H1 (cell line): ENCODE results near the gene SBF1. TPM values are rescaled to one million over a fixed set of nuclear protein-coding genes. Genes with fewer than 3 reads are reported as not detected.

Experiments
- CTCF ChIA-PET: fragments of 300-600 bp; sonication (Branson Sonifier 250); formaldehyde crosslinking; loops from one replicate; lab custom pipeline; 2021; ENCODE audit not compliant: partially characterized antibody; lab: Charles Lee
- POLR2A ChIA-PET: fragments of 300-600 bp; sonication (Branson Sonifier 250); formaldehyde crosslinking; loops from one replicate; lab custom pipeline; 2021; ENCODE audit warnings: inconsistent platforms; ENCODE audit not compliant: partially characterized antibody; lab: Charles Lee
- DNase-seq, 2 experiments: peaks; one replicate each; pipeline versions ENCODE4 v3.0.0 to v3.0.0-alpha.2; 2010 to 2022; ENCODE audit warnings: low spot score in 2 of 2, low read depth in 1 of 2, mixed read lengths in 1 of 2
- FAIRE-seq: peaks from 2 replicates; lab custom pipeline; 2011; peaks lifted over from hg19 to GRCh38; lab: Jason Lieb, UNC
- H2AFZ ChIP-seq: 2 replicates; pipeline ENCODE4 v1.8.1; 2012; ENCODE audit warnings: low read length, inconsistent platforms
- H2AK5ac ChIP-seq: 2 replicates; pipeline ENCODE4 v1.6.1; 2013; ENCODE audit warnings: low read depth, low read length
- H2BK120ac ChIP-seq: replicated peaks from 2 replicates; pipeline ENCODE3; 2013; ENCODE audit warnings: low read depth, low read length, inconsistent platforms
- H2BK12ac ChIP-seq: 2 replicates; pipeline ENCODE4 v1.6.1; 2013; ENCODE audit warnings: low read depth, low read length
- H2BK15ac ChIP-seq: 2 replicates; pipeline ENCODE4 v1.6.1; 2013; ENCODE audit warnings: low read length
- H2BK20ac ChIP-seq: 2 replicates; pipeline ENCODE4 v1.6.1; 2013; ENCODE audit warnings: low read length
- H2BK5ac ChIP-seq: 2 replicates; pipeline ENCODE4 v1.6.1; 2013; ENCODE audit warnings: low read depth, low read length
- H3K14ac ChIP-seq: 2 replicates; pipeline ENCODE4 v1.6.1; 2013; ENCODE audit warnings: inconsistent platforms; ENCODE audit not compliant: insufficient read length
- H3K18ac ChIP-seq: 2 replicates; pipeline ENCODE4 v1.6.1; 2013; ENCODE audit warnings: low read length; ENCODE audit errors: extremely low read depth
- H3K23ac ChIP-seq: 2 replicates; pipeline ENCODE4 v1.6.1; 2013; ENCODE audit warnings: inconsistent platforms; ENCODE audit not compliant: insufficient read length
- H3K23me2 ChIP-seq: 2 replicates; pipeline ENCODE4 v1.6.1; 2013; ENCODE audit warnings: low read depth, low read length
- H3K27ac ChIP-seq: 2 replicates; pipeline ENCODE4 v1.6.1; 2011; ENCODE audit warnings: low read depth, low read length, inconsistent platforms
- H3K27me3 ChIP-seq, 4 experiments: replicated peaks in 1 of 4; 1 replicate in 1 of 4; 2 replicates in 3 of 4; pipeline versions ENCODE4 v1.6.1 to v1.8.1; 2011 to 2013; ENCODE audit warnings: low read length in 3 of 4, mild to moderate bottlenecking in 3 of 4, inconsistent platforms in 2 of 4, mixed read lengths in 2 of 4, moderate library complexity in 1 of 4; ENCODE audit not compliant: control insufficient read depth in 3 of 4, insufficient read depth in 3 of 4; ENCODE audit errors: extremely low read depth in 1 of 4
- H3K36me3 ChIP-seq, 4 experiments: 2 replicates each; pipeline versions ENCODE4 v1.6.1 to v1.8.1; 2011 to 2013; ENCODE audit warnings: mild to moderate bottlenecking in 4 of 4, low read length in 3 of 4, moderate library complexity in 2 of 4, control low read depth in 1 of 4, inconsistent platforms in 1 of 4; ENCODE audit not compliant: insufficient read depth in 4 of 4, control insufficient read depth in 2 of 4
- H3K4ac ChIP-seq: replicated peaks from 2 replicates; pipeline ENCODE3; 2013; ENCODE audit warnings: low read length, low read depth, mixed read lengths, inconsistent platforms; ENCODE audit not compliant: insufficient read length
- H3K4me1 ChIP-seq, 4 experiments: replicated peaks in 1 of 4; 1 replicate in 1 of 4; 2 replicates in 3 of 4; pipeline versions ENCODE4 v1.6.1 to v1.8.1; 2011 to 2013; ENCODE audit warnings: low read length in 3 of 4, inconsistent platforms in 2 of 4, mixed read lengths in 1 of 4; ENCODE audit not compliant: insufficient read depth in 4 of 4, control insufficient read depth in 3 of 4
- H3K4me2 ChIP-seq, 2 experiments: 2 replicates each; pipeline versions ENCODE4 v1.6.1 to v1.8.1; 2011 to 2013; ENCODE audit warnings: low read depth in 2 of 2, low read length in 2 of 2, control low read depth in 1 of 2, inconsistent platforms in 1 of 2, mild to moderate bottlenecking in 1 of 2; ENCODE audit not compliant: insufficient read depth in 1 of 2
- H3K4me3 ChIP-seq, 4 experiments: fragments of 200-600, 300-600 bp in 1 of 4; sonication (generic), shearing (Covaris generic), sonication (Bioruptor Twin) in 1 of 4; 2 replicates each; pipeline versions ENCODE4 v1.5.1 to v1.8.1; 2011 to 2016; ENCODE audit warnings: low read length in 4 of 4, low read depth in 3 of 4, control low read depth in 2 of 4, inconsistent platforms in 2 of 4, mild to moderate bottlenecking in 2 of 4, mixed read lengths in 1 of 4, moderate library complexity in 1 of 4; ENCODE audit not compliant: insufficient read depth in 2 of 4; ENCODE audit errors: extremely low read depth in 1 of 4
- H3K56ac ChIP-seq: replicated peaks from 2 replicates; pipeline ENCODE3; 2013; ENCODE audit warnings: low read depth, mild to moderate bottlenecking, mixed read lengths, low read length, inconsistent platforms; ENCODE audit not compliant: insufficient read length
- H3K79me1 ChIP-seq: 2 replicates; pipeline ENCODE4 v1.6.1; 2013; ENCODE audit warnings: low read depth, low read length, control low read depth
- H3K79me2 ChIP-seq, 2 experiments: 2 replicates each; pipeline versions ENCODE4 v1.6.1 to v1.8.1; 2012 to 2013; ENCODE audit warnings: low read length in 2 of 2, mild to moderate bottlenecking in 2 of 2, inconsistent platforms in 1 of 2; ENCODE audit not compliant: insufficient read depth in 2 of 2, control insufficient read depth in 1 of 2
- H3K9ac ChIP-seq, 4 experiments: replicated peaks in 1 of 4; 1 replicate in 1 of 4; 2 replicates in 3 of 4; pipeline versions ENCODE4 v1.6.1 to v1.8.1; 2011 to 2013; ENCODE audit warnings: low read depth in 3 of 4, low read length in 3 of 4, control low read depth in 2 of 4, mild to moderate bottlenecking in 2 of 4, moderate library complexity in 2 of 4, inconsistent platforms in 1 of 4; ENCODE audit errors: extremely low read depth in 1 of 4
- H3K9me3 ChIP-seq, 2 experiments: 2 replicates each; pipeline versions ENCODE4 v1.6.1 to v1.8.1; 2012 to 2013; ENCODE audit warnings: mild to moderate bottlenecking in 2 of 2, moderate library complexity in 2 of 2, control low read depth in 1 of 2, inconsistent platforms in 1 of 2, low read depth in 1 of 2, low read length in 1 of 2, mixed read lengths in 1 of 2; ENCODE audit not compliant: insufficient read depth in 2 of 2
- H4K20me1 ChIP-seq, 2 experiments: replicated peaks in 1 of 2; 2 replicates each; pipeline versions ENCODE3 to v1.8.1; 2011 to 2013; ENCODE audit warnings: inconsistent platforms in 2 of 2, low read length in 2 of 2, mild to moderate bottlenecking in 1 of 2; ENCODE audit not compliant: insufficient read depth in 2 of 2, control insufficient read depth in 1 of 2
- H4K5ac ChIP-seq: 2 replicates; pipeline ENCODE4 v1.6.1; 2013; ENCODE audit warnings: low read length, low read depth, mixed read lengths, inconsistent platforms; ENCODE audit not compliant: insufficient read length
- H4K8ac ChIP-seq: 2 replicates; pipeline ENCODE4 v1.8.0; 2013; ENCODE audit warnings: mild to moderate bottlenecking, moderate library complexity, low read length, inconsistent platforms; ENCODE audit not compliant: insufficient read depth; ENCODE audit errors: extremely low read depth
- H4K91ac ChIP-seq: replicated peaks from 2 replicates; pipeline ENCODE3; 2013; ENCODE audit warnings: low read length, mixed read lengths, inconsistent platforms; ENCODE audit not compliant: insufficient read length
- CREB1 ChIP-seq: IDR thresholded peaks from 2 replicates; pipeline ENCODE4 v1.6.1; 2012; ENCODE audit warnings: inconsistent platforms
- CTBP2 ChIP-seq: IDR thresholded peaks from 2 replicates; pipeline ENCODE4 v1.7.0; 2011; ENCODE audit warnings: borderline replicate concordance, mild to moderate bottlenecking, moderate library complexity, mixed read lengths, low read length; ENCODE audit not compliant: insufficient read depth, insufficient read length
- GABPA ChIP-seq: IDR thresholded peaks from 2 replicates; pipeline ENCODE4 v1.6.1; 2011; ENCODE audit warnings: mild to moderate bottlenecking, low read length, moderate library complexity, borderline replicate concordance; ENCODE audit not compliant: insufficient read depth
- HDAC2 ChIP-seq, 2 experiments: fragments of 300-600 bp in 1 of 2; sonication (generic) in 1 of 2; IDR thresholded peaks; 2 replicates each; pipeline ENCODE4 v1.6.1; 2011 to 2012; ENCODE audit warnings: low read depth in 2 of 2, low read length in 2 of 2, mild to moderate bottlenecking in 2 of 2, moderate library complexity in 2 of 2, borderline replicate concordance in 1 of 2, inconsistent platforms in 1 of 2
- JUND ChIP-seq: IDR thresholded peaks from 2 replicates; pipeline ENCODE4 v1.6.1; 2011; ENCODE audit warnings: mild to moderate bottlenecking, improper control_type of control experiment, low read length
- SIN3A ChIP-seq, 2 experiments: IDR thresholded peaks in 1 of 2; conservative IDR thresholded peaks in 1 of 2; 2 replicates each; pipeline ENCODE4 v1.6.1; 2011 to 2012; ENCODE audit warnings: low read length in 2 of 2, improper control_type of control experiment in 1 of 2, low read depth in 1 of 2, mild to moderate bottlenecking in 1 of 2
- TAF7 ChIP-seq: optimal IDR thresholded peaks from 2 replicates; pipeline ENCODE3; 2011; ENCODE audit warnings: low read depth, mild to moderate bottlenecking, inconsistent platforms, low read length, moderate library complexity, borderline replicate concordance
- WGBS, 2 experiments: shearing (Covaris generic) in 1 of 2; methylation state at CpG; one replicate each; pipeline versions ENCODE4 v1.1.6 to v1.1.7; 2013 to 2015; ENCODE audit warnings: low lambda C conversion rate in 2 of 2, mixed read lengths in 2 of 2, inconsistent platforms in 1 of 2, low coverage in 1 of 2, missing lambda C conversion rate in 1 of 2; ENCODE audit not compliant: insufficient replicate concordance in 2 of 2, insufficient coverage in 1 of 2, insufficient read length in 1 of 2; ENCODE audit errors: extremely low coverage in 1 of 2, missing lambda C conversion rate in 1 of 2; 5-methylcytosine and 5-hydroxymethylcytosine counted together
- polyA plus RNA-seq, 7 experiments: library from polyadenylated mRNA; depleted of rRNA in 3 of 7; stranded (reverse) in 5 of 7; unstranded in 2 of 7; fragments of >200 nt in 5 of 7; fragments of 200-250 nt in 2 of 7; gene quantifications; 1 replicate in 5 of 7; 2 replicates in 1 of 7; 4 replicates in 1 of 7; pipeline versions ENCODE4 v1.2.1 to v1.2.3, GENCODE V29; 2011 to 2013; ENCODE audit warnings: missing spikeins in 2 of 7, mixed read lengths in 2 of 7
- total RNA-seq: library from RNA; stranded (reverse); fragmentation: NEBNext Ultra II Directional; extraction: Animal tissue kit (Norgen Biotek cat#: 25700); gene quantifications from 2 replicates; pipeline ENCODE4 v1.2.1, GENCODE V29; 2021

Gene SBF1
- total and polyA plus RNA-seq, 2 of the 8 experiments (the other 6 are each of a cell fraction or from before 2014, with no cell fraction given) = 29.1 to 71.5 TPM

- H3K27ac ChIP-seq = no peak overlapping the region
- ChIA-PET POLR2A (interaction anchor here (1.0 to 1.7 kb wide), 2 partner anchors 13 to 57 kb away, joined by 3 to 9 read pairs; partner anchors contain the start of genes LMF2 and NCAPH2), CTCF (interaction anchor here (0.6 to 1.5 kb wide), 4 partner anchors 24 to 797 kb away, joined by 3 read pairs; no protein-coding TSS in a partner anchor)
- H4K91ac ChIP-seq = no peak overlapping the region
- no peak overlapping the region for H2BK15ac ChIP-seq
- no peak overlapping the region for H3K4ac ChIP-seq
- H3K36me3 ChIP-seq = peaks cover 4 to 25% (median 19%) of the 10 kb centered on the region in 4 experiments; a peak in 7 of 8 replicates
- no peaks in the 10 kb centered on the region for H3K9me3 ChIP-seq
- no peak overlapping the region for H3K18ac ChIP-seq
- no peak overlapping the region for H3K4me3 ChIP-seq
- H3K4me2 ChIP-seq = no peak overlapping the region
- 80% methylated on average over 10 of the region's 10 CpGs; no CpG with 5 or more reads in 1 of the 2 experiments for WGBS, 2 experiments
- no peak overlapping the region for H4K5ac ChIP-seq
- H3K23ac ChIP-seq = no peak overlapping the region
- H3K9ac ChIP-seq = no peak overlapping the region
- peaks cover 2 to 19% of the 10 kb centered on the region in 2 experiments for H4K20me1 ChIP-seq
- H3K79me1 ChIP-seq = peaks cover under 1% of the 10 kb centered on the region; the same call in 1 of the 2 replicates
- H4K8ac ChIP-seq = no peak overlapping the region
- FAIRE-seq (no peak), DNase-seq (no peak)
- no peak overlapping the region for H2AFZ ChIP-seq
- H2BK20ac ChIP-seq = no peak overlapping the region
- no peaks in the 10 kb centered on the region for H3K79me2 ChIP-seq
- H3K14ac ChIP-seq = no peak overlapping the region
- no peak overlapping the region for H2BK5ac ChIP-seq
- no peak overlapping the region for H2AK5ac ChIP-seq
- no peak overlapping the region for H3K56ac ChIP-seq
- H2BK12ac ChIP-seq = no peak overlapping the region
- peaks cover 0 to 6% (median 2%) of the 10 kb centered on the region in 4 experiments; a peak in 5 of 7 replicates for H3K4me1 ChIP-seq
- H2BK120ac ChIP-seq = no peak overlapping the region
- peaks cover 15% of the 10 kb centered on the region; the same call in 1 of the 2 replicates for H3K23me2 ChIP-seq
- peaks cover 0 to 2% (median 1%) of the 10 kb centered on the region in 4 experiments; a peak in 1 of 7 replicates for H3K27me3 ChIP-seq
- TF ChIP-seq CTBP2 = no peak
- TF ChIP-seq SIN3A (conservative IDR thresholded peaks at IDR 0.05 in 1 of 2, IDR thresholded peaks at IDR 0.05 in 1 of 2; ENCODE audit: low read depth in 1 of 2, low read length in 2 of 2) = no peak
- no peak for TF ChIP-seq GABPA
- no peak for TF ChIP-seq JUND
- no peak for TF ChIP-seq TAF7
- no peak for TF ChIP-seq CREB1
- TF ChIP-seq HDAC2 (IDR thresholded peaks at IDR 0.05; ENCODE audit: borderline replicate concordance in 1 of 2, low read depth in 2 of 2, low read length in 2 of 2) = no peak
Measured at GRCh38 chr22:50521710-50522109, 46.9 kb upstream of the SBF1 start.
